Neural cell (in vitro differentiated cells): ENCODE data around the gene MRPL11. TPM values are rescaled to one million over a fixed set of nuclear protein-coding genes. Genes with fewer than 3 reads are reported as not detected.

Experiments used
- H2AFZ ChIP-seq: fragments of 200-600, 300-800 bp; sonication (generic), shearing (Covaris generic); 2 replicates; pipeline ENCODE4 v1.6.0; 2014; ENCODE audit warnings: low read depth, mild to moderate bottlenecking, antibody characterized with exemption, low read length, moderate library complexity
- H3F3A ChIP-seq: fragments of 200-600 bp; shearing (Covaris generic); 2 replicates; pipeline ENCODE4 v1.6.1; 2016; ENCODE audit warnings: mild to moderate bottlenecking, moderate library complexity, mixed read lengths, antibody characterized with exemption, low read length; ENCODE audit not compliant: insufficient read depth, poor library complexity, severe bottlenecking
- H3K27ac ChIP-seq: fragments of 200-600, 300-800 bp; sonication (generic), shearing (Covaris generic); 2 replicates; pipeline ENCODE4 v1.5.1; 2014; ENCODE audit warnings: mild to moderate bottlenecking, low read length, moderate library complexity
- H3K27me3 ChIP-seq: fragments of 300-800, 200-600 bp; sonication (generic), shearing (Covaris generic); 2 replicates; pipeline ENCODE4 v1.6.0; 2014; ENCODE audit warnings: mild to moderate bottlenecking, low read depth, low read length, moderate library complexity; ENCODE audit not compliant: insufficient read depth
- H3K36me3 ChIP-seq: fragments of 300-800, 200-600 bp; sonication (generic), shearing (Covaris generic); 2 replicates; pipeline ENCODE4 v1.5.1; 2014; ENCODE audit warnings: mild to moderate bottlenecking, antibody characterized with exemption, low read length, moderate library complexity; ENCODE audit not compliant: insufficient read depth
- H3K4me2 ChIP-seq: fragments of 300-800, 200-600 bp; sonication (generic), shearing (Covaris generic); 2 replicates; pipeline ENCODE4 v1.6.0; 2014; ENCODE audit warnings: mild to moderate bottlenecking, low read length
- H3K4me3 ChIP-seq: fragments of 300-800, 200-600 bp; sonication (generic), shearing (Covaris generic); 2 replicates; pipeline ENCODE4 v1.5.1; 2014; ENCODE audit warnings: mild to moderate bottlenecking, low read length, moderate library complexity
- H3K79me2 ChIP-seq: fragments of 200-600 bp; shearing (Covaris generic); replicated peaks from 2 replicates; pipeline ENCODE4 v1.6.0; 2014; ENCODE audit warnings: mild to moderate bottlenecking, low read length, moderate library complexity; ENCODE audit not compliant: insufficient read depth
- H3K9ac ChIP-seq: fragments of 300-800, 200-600 bp; sonication (generic), shearing (Covaris generic); 2 replicates; pipeline ENCODE4 v1.6.1; 2016; ENCODE audit warnings: mild to moderate bottlenecking, low read length, mixed read lengths
- H3K9me2 ChIP-seq: fragments of 200-600 bp; shearing (Covaris generic); 2 replicates; pipeline ENCODE4 v1.6.1; 2016; ENCODE audit warnings: mild to moderate bottlenecking, low read length, mixed read lengths; ENCODE audit not compliant: insufficient read depth
- H3K9me3 ChIP-seq: fragments of 200-600, 300-800 bp; sonication (generic), shearing (Covaris generic); 2 replicates; pipeline ENCODE4 v1.6.1; 2016; ENCODE audit warnings: mild to moderate bottlenecking, mixed run types, low read length, moderate library complexity, mixed read lengths
- H4K20me1 ChIP-seq: fragments of 200-600 bp; shearing (Covaris generic); 2 replicates; pipeline ENCODE4 v1.6.1; 2016; ENCODE audit warnings: mild to moderate bottlenecking, mixed run types; ENCODE audit not compliant: insufficient read depth
- EP300 ChIP-seq: fragments of 450-650 bp; conservative IDR thresholded peaks from 2 replicates; pipeline ENCODE4 v1.6.1; 2014; ENCODE audit warnings: antibody characterized with exemption, mild to moderate bottlenecking, moderate library complexity; ENCODE audit not compliant: poor library complexity, severe bottlenecking
- EZH2 ChIP-seq: fragments of 200-600, 300-800 bp; shearing (Covaris generic), sonication (generic); IDR thresholded peaks from 2 replicates; pipeline ENCODE4 v1.6.1; 2014; ENCODE audit warnings: antibody characterized with exemption, low read length, borderline replicate concordance, mild to moderate bottlenecking; ENCODE audit not compliant: insufficient read depth, poor library complexity, severe bottlenecking
- MXI1 ChIP-seq: fragments of 450-650 bp; conservative IDR thresholded peaks from 2 replicates; pipeline ENCODE4 v1.6.1; 2014; ENCODE audit warnings: antibody characterized with exemption, mild to moderate bottlenecking; ENCODE audit not compliant: poor library complexity, severe bottlenecking
- POLR2AphosphoS5 ChIP-seq: IDR thresholded peaks from 2 replicates; pipeline ENCODE4 v1.6.1; 2012
- RAD21 ChIP-seq: fragments of 450-650 bp; conservative IDR thresholded peaks from 2 replicates; pipeline ENCODE4 v1.6.1; 2014; ENCODE audit warnings: antibody characterized with exemption, mild to moderate bottlenecking, moderate library complexity
- SMC3 ChIP-seq: fragments of 450-650 bp; conservative IDR thresholded peaks from 2 replicates; pipeline ENCODE4 v1.6.1; 2014; ENCODE audit warnings: antibody characterized with exemption, mild to moderate bottlenecking, moderate library complexity; ENCODE audit not compliant: poor library complexity
- TAF1 ChIP-seq: IDR thresholded peaks from 2 replicates; pipeline ENCODE4 v1.6.1; 2012; ENCODE audit warnings: low read depth
- polyA minus RNA-seq: library from RNA; depleted of rRNA, polyadenylated mRNA; stranded (reverse); fragments of >200 nt; gene quantifications from 2 replicates; pipeline ENCODE4 v1.2.3, GENCODE V29; 2014
- polyA plus RNA-seq: library from polyadenylated mRNA; depleted of rRNA; stranded (reverse); fragments of >200 nt; gene quantifications from 2 replicates; pipeline ENCODE4 v1.2.3, GENCODE V29; 2014
- TF ChIP-seq, protein P1 (sequence below): IDR thresholded peaks from 2 replicates; pipeline ENCODE4 v1.6.1; 2012; ENCODE audit warnings: borderline replicate concordance
- TF ChIP-seq, protein P2 (sequence below): fragments of 450-650 bp; IDR thresholded peaks from 2 replicates; pipeline ENCODE4 v1.5.1; 2014; ENCODE audit warnings: antibody characterized with exemption, mild to moderate bottlenecking, moderate library complexity; ENCODE audit not compliant: poor library complexity, severe bottlenecking

Gene MRPL11
- polyA plus RNA-seq = 50.9 and 54.3 TPM in 2 replicates
- polyA minus RNA-seq = 13.1 and 15.2 TPM in 2 replicates

DNA sequence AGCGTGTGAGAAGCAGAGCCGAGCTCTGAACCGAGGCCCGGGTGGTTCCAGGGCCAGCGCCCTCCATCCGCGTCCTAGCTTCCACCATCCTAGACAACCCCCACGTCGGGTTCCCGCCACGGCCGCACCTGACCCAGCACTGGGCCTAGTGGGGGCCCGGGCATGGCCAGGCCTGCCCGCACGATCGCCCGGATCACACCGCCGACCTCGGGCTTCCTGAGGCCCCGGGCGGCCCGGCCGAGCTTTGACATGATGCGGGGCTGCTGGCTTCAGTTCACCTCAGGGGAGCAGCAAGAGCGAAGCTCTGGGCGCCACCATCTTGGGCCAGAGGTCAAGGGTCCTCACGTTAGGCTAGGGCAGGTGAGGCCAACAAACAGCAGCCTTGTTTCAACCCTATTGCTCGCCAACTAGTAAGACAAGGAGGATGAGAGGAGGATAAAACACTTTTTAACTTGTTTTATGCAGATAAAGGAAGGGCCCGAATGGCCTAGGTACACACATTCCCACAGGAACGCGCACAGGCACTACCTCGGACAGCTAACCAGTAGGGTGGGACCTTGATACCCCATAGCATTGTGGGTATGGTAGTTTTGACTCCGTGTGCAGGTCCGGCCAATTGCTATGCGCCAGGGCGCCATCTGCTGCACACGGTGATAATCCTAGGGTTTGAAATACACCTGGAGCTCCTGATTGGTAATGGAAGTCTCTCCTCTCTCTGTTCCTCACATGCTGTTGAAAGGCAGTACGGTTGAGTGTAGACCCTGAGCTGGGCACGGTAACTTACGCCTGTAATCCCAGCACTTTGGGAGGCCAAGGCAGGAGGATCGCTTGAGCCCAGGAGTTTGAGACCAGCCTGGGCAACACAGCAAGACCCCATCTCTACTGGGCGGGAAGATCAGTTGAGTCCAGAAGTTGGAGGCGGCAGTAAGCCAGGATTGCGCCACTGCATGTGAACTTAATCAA, at the start of gene MRPL11:
Gene MRPL11 (minus strand): TSS at position 345 of the 963 bp plus-strand sequence. CDS start 94 bp downstream, at position 251.
- H3K9ac ChIP-seq = peak within 1 kb of the TSS; percentile 81
- H3K79me2 ChIP-seq = no peaks in the 10 kb centered on the region
- H3K36me3 ChIP-seq = no peaks in the 10 kb centered on the region
- H3K27ac ChIP-seq = peak within 1 kb of the TSS; percentile 57
- H4K20me1 ChIP-seq = no peaks in the 10 kb centered on the region
- H3K27me3 ChIP-seq = no peaks in the 10 kb centered on the region
- TF ChIP-seq, protein P1, sequence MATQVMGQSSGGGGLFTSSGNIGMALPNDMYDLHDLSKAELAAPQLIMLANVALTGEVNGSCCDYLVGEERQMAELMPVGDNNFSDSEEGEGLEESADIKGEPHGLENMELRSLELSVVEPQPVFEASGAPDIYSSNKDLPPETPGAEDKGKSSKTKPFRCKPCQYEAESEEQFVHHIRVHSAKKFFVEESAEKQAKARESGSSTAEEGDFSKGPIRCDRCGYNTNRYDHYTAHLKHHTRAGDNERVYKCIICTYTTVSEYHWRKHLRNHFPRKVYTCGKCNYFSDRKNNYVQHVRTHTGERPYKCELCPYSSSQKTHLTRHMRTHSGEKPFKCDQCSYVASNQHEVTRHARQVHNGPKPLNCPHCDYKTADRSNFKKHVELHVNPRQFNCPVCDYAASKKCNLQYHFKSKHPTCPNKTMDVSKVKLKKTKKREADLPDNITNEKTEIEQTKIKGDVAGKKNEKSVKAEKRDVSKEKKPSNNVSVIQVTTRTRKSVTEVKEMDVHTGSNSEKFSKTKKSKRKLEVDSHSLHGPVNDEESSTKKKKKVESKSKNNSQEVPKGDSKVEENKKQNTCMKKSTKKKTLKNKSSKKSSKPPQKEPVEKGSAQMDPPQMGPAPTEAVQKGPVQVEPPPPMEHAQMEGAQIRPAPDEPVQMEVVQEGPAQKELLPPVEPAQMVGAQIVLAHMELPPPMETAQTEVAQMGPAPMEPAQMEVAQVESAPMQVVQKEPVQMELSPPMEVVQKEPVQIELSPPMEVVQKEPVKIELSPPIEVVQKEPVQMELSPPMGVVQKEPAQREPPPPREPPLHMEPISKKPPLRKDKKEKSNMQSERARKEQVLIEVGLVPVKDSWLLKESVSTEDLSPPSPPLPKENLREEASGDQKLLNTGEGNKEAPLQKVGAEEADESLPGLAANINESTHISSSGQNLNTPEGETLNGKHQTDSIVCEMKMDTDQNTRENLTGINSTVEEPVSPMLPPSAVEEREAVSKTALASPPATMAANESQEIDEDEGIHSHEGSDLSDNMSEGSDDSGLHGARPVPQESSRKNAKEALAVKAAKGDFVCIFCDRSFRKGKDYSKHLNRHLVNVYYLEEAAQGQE = peak; percentile 50
- TF ChIP-seq, protein P2, sequence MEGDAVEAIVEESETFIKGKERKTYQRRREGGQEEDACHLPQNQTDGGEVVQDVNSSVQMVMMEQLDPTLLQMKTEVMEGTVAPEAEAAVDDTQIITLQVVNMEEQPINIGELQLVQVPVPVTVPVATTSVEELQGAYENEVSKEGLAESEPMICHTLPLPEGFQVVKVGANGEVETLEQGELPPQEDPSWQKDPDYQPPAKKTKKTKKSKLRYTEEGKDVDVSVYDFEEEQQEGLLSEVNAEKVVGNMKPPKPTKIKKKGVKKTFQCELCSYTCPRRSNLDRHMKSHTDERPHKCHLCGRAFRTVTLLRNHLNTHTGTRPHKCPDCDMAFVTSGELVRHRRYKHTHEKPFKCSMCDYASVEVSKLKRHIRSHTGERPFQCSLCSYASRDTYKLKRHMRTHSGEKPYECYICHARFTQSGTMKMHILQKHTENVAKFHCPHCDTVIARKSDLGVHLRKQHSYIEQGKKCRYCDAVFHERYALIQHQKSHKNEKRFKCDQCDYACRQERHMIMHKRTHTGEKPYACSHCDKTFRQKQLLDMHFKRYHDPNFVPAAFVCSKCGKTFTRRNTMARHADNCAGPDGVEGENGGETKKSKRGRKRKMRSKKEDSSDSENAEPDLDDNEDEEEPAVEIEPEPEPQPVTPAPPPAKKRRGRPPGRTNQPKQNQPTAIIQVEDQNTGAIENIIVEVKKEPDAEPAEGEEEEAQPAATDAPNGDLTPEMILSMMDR = peak; percentile 96
- TF ChIP-seq POLR2AphosphoS5 (peak; percentile 68), MXI1 (peak; percentile 97), EP300 (peak; percentile 30), SMC3 (peak; percentile 88), EZH2 (no peak), RAD21 (peak; percentile 76), TAF1 (no peak)
- peak within 1 kb of the TSS; percentile 75 for H2AFZ ChIP-seq
- H3K9me2 ChIP-seq = no peaks in the 10 kb centered on the region
- no peaks in the 10 kb centered on the region for H3K9me3 ChIP-seq
- H3K4me2 ChIP-seq = peak within 1 kb of the TSS; percentile 78
- H3K4me3 ChIP-seq = peak within 1 kb of the TSS; percentile 88
- H3F3A ChIP-seq = no peaks in the 10 kb centered on the region

DNA sequence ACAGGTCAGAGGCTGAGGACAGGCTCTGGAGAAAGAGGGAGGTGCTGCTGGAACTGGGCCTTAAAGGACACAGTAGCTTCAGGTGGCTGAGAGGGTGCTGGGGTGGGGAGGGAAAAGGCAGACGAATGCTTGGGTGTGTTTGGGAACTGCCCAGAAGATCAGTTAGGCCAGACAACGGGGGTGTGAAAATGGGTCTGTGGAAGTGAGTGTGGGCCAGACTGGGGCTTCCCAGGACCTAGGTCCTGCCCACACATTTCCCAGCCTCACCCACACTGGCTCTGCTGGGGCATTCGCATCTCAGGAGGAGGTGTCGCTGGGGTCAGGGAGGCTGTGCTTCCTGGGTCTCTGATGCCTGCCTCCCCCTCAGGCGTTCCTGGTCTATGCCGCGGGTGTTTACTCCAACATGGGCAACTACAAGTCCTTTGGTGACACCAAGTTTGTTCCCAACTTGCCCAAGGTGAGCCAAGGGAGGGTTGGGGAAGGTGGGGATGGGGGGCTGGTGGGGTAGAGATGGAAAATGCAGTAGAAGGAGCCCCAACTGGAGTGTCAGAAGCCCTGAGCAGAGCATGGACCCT, 46.2 kb upstream of the MRPL11 start:
- Histone ChIP-seq H3K4me2 (no peak overlapping the region), H3K9ac (no peak overlapping the region), H3K9me3 (no peaks in the 10 kb centered on the region), H3K79me2 (no peaks in the 10 kb centered on the region), H2AFZ (no peak overlapping the region), H4K20me1 (no peaks in the 10 kb centered on the region), H3K36me3 (no peaks in the 10 kb centered on the region), H3K9me2 (no peaks in the 10 kb centered on the region), H3F3A (no peaks in the 10 kb centered on the region), H3K27me3 (no peaks in the 10 kb centered on the region), H3K27ac (no peak overlapping the region), H3K4me3 (no peak overlapping the region)
- TF ChIP-seq, protein P1 = no peak
- TF ChIP-seq EZH2 = no peak
- TF ChIP-seq POLR2AphosphoS5 = no peak
- no peak for TF ChIP-seq MXI1
- TF ChIP-seq TAF1 = no peak
- TF ChIP-seq, protein P2 = no peak
